ENCODE measurements around the gene TSPAN16. TPM values are rescaled to one million over a fixed set of nuclear protein-coding genes. Genes with fewer than 3 reads are reported as not detected.

Gene TSPAN16
- total and polyA plus RNA-seq, 2 of the 13 experiments (the other 11 are each of a cell fraction or from before 2014, with no cell fraction given) = not detected

- peak in 1 of 2 experiments; percentile 73; a peak in 2 of 4 replicates for TF ChIP-seq REST (IDR thresholded peaks at IDR 0.05; ENCODE audit: borderline replicate concordance in 1 of 2, low read depth in 1 of 2, low read length in 2 of 2)
- no peak for TF ChIP-seq ZNF562 (CRISPR knock-in tag; IDR thresholded peaks at IDR 0.05; ENCODE audit: borderline replicate concordance)
- 0 out of 2 replicates have a peak, but pooled peaks have one; percentile 50 for TF ChIP-seq ZNF572 (CRISPR knock-in tag; IDR thresholded peaks at IDR 0.05)
- TF ChIP-seq ZBTB44 (CRISPR knock-in tag; IDR thresholded peaks at IDR 0.05) = no peak
- TF ChIP-seq ZBTB26 (CRISPR knock-in tag; IDR thresholded peaks at IDR 0.05; ENCODE audit: borderline replicate concordance) = peak; percentile 72; the same call in 1 of the 2 replicates
- peak; percentile 88; the same call in 1 of the 2 replicates for TF ChIP-seq ZNF552 (CRISPR knock-in tag; IDR thresholded peaks at IDR 0.05; ENCODE audit: borderline replicate concordance)
- no peak for TF ChIP-seq RBAK (CRISPR knock-in tag; IDR thresholded peaks at IDR 0.05)
- TF ChIP-seq ZNF691 (CRISPR knock-in tag; IDR thresholded peaks at IDR 0.05; ENCODE audit: borderline replicate concordance, low read depth) = peak; percentile 97
- TF ChIP-seq SETDB1 (CRISPR knock-in tag; IDR thresholded peaks at IDR 0.05; ENCODE audit: borderline replicate concordance) = 0 out of 2 replicates have a peak, but pooled peaks have one; percentile 23
- no peak for TF ChIP-seq PLRG1 (conservative IDR thresholded peaks at IDR 0.05)
- no peak for TF ChIP-seq RFX1 (IDR thresholded peaks at IDR 0.05)
- TF ChIP-seq MTA1 (CRISPR knock-in tag; IDR thresholded peaks at IDR 0.05; ENCODE audit: borderline replicate concordance) = peak; percentile 98
- TF ChIP-seq POLR2G (IDR thresholded peaks at IDR 0.05; ENCODE audit: low read depth, low read length) = peak; percentile 42; the same call in 1 of the 2 replicates
- no peak for TF ChIP-seq PAX8 (CRISPR knock-in tag; IDR thresholded peaks at IDR 0.05; ENCODE audit: borderline replicate concordance)
- TF ChIP-seq NCOA1 (CRISPR knock-in tag; IDR thresholded peaks at IDR 0.05) = no peak
- peak; percentile 76; the same call in 1 of the 2 replicates for TF ChIP-seq FOXK1 (CRISPR knock-in tag; IDR thresholded peaks at IDR 0.05; ENCODE audit: borderline replicate concordance, low read depth)
- peak; percentile 99 for TF ChIP-seq ERF (CRISPR knock-in tag; IDR thresholded peaks at IDR 0.05)
- peak; percentile 95; the same call in 1 of the 2 replicates for TF ChIP-seq ZNF232 (CRISPR knock-in tag; IDR thresholded peaks at IDR 0.05; ENCODE audit: borderline replicate concordance)
- peak; percentile 31 for TF ChIP-seq DBP (CRISPR knock-in tag; IDR thresholded peaks at IDR 0.05; ENCODE audit: not compliant biosample characterization)
- TF ChIP-seq NFIB (CRISPR knock-in tag; IDR thresholded peaks at IDR 0.05; ENCODE audit: borderline replicate concordance) = no peak
- no peak for TF ChIP-seq ZNF569 (CRISPR knock-in tag; IDR thresholded peaks at IDR 0.05; ENCODE audit: borderline replicate concordance)
- peak; percentile 89 for TF ChIP-seq NCOA2 (CRISPR knock-in tag; IDR thresholded peaks at IDR 0.05)
Measured at GRCh38 chr19:11265785-11266236, 30.1 kb upstream of the TSPAN16 start (continued).
